ENCODE data around the gene INSYN1. TPM values are rescaled to one million over a fixed set of nuclear protein-coding genes. Genes with fewer than 3 reads are reported as not detected.

Gene INSYN1
- polyA plus RNA-seq, 1 donor from 2014 or later: 21.3 TPM

- H3K79me2 ChIP-seq (replicated peaks; ENCODE audit: insufficient read depth, low read length): no peaks in the 10 kb centered on the region
- H4K20me1 ChIP-seq (ENCODE audit: insufficient read depth): no peaks in the 10 kb centered on the region
- H3K9me3 ChIP-seq (ENCODE audit: low read length): no peaks in the 10 kb centered on the region
- H3K27ac ChIP-seq (ENCODE audit: low read length): no peak overlapping the region
- no peaks in the 10 kb centered on the region for H3K9me2 ChIP-seq (ENCODE audit: insufficient read depth, low read length)
- no peaks in the 10 kb centered on the region for H3K27me3 ChIP-seq (ENCODE audit: insufficient read depth, low read depth, low read length)
- no peak overlapping the region for H3K4me3 ChIP-seq (ENCODE audit: low read length)
- H3K36me3 ChIP-seq (ENCODE audit: insufficient read depth, low read length): no peaks in the 10 kb centered on the region
- no peak overlapping the region for H3K4me2 ChIP-seq (ENCODE audit: low read length)
- no peak for TF ChIP-seq EP300 (conservative IDR thresholded peaks at IDR 0.05; ENCODE audit: poor library complexity, severe bottlenecking)
- TF ChIP-seq, protein P1, sequence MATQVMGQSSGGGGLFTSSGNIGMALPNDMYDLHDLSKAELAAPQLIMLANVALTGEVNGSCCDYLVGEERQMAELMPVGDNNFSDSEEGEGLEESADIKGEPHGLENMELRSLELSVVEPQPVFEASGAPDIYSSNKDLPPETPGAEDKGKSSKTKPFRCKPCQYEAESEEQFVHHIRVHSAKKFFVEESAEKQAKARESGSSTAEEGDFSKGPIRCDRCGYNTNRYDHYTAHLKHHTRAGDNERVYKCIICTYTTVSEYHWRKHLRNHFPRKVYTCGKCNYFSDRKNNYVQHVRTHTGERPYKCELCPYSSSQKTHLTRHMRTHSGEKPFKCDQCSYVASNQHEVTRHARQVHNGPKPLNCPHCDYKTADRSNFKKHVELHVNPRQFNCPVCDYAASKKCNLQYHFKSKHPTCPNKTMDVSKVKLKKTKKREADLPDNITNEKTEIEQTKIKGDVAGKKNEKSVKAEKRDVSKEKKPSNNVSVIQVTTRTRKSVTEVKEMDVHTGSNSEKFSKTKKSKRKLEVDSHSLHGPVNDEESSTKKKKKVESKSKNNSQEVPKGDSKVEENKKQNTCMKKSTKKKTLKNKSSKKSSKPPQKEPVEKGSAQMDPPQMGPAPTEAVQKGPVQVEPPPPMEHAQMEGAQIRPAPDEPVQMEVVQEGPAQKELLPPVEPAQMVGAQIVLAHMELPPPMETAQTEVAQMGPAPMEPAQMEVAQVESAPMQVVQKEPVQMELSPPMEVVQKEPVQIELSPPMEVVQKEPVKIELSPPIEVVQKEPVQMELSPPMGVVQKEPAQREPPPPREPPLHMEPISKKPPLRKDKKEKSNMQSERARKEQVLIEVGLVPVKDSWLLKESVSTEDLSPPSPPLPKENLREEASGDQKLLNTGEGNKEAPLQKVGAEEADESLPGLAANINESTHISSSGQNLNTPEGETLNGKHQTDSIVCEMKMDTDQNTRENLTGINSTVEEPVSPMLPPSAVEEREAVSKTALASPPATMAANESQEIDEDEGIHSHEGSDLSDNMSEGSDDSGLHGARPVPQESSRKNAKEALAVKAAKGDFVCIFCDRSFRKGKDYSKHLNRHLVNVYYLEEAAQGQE (IDR thresholded peaks at IDR 0.05; ENCODE audit: borderline replicate concordance): no peak
- TF ChIP-seq TAF1 (IDR thresholded peaks at IDR 0.05; ENCODE audit: low read depth): no peak
- TF ChIP-seq EZH2 (IDR thresholded peaks at IDR 0.05; ENCODE audit: borderline replicate concordance, insufficient read depth, low read length, poor library complexity, severe bottlenecking): no peak
- no peak for TF ChIP-seq MXI1 (conservative IDR thresholded peaks at IDR 0.05; ENCODE audit: poor library complexity, severe bottlenecking)
- TF ChIP-seq POLR2AphosphoS5 (IDR thresholded peaks at IDR 0.05): no peak
- TF ChIP-seq, protein P2, sequence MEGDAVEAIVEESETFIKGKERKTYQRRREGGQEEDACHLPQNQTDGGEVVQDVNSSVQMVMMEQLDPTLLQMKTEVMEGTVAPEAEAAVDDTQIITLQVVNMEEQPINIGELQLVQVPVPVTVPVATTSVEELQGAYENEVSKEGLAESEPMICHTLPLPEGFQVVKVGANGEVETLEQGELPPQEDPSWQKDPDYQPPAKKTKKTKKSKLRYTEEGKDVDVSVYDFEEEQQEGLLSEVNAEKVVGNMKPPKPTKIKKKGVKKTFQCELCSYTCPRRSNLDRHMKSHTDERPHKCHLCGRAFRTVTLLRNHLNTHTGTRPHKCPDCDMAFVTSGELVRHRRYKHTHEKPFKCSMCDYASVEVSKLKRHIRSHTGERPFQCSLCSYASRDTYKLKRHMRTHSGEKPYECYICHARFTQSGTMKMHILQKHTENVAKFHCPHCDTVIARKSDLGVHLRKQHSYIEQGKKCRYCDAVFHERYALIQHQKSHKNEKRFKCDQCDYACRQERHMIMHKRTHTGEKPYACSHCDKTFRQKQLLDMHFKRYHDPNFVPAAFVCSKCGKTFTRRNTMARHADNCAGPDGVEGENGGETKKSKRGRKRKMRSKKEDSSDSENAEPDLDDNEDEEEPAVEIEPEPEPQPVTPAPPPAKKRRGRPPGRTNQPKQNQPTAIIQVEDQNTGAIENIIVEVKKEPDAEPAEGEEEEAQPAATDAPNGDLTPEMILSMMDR (IDR thresholded peaks at IDR 0.05; ENCODE audit: poor library complexity, severe bottlenecking): no peak
- TF ChIP-seq RAD21 (conservative IDR thresholded peaks at IDR 0.05): no peak
- no peak for TF ChIP-seq SMC3 (conservative IDR thresholded peaks at IDR 0.05; ENCODE audit: poor library complexity)
- H2AFZ ChIP-seq (ENCODE audit: low read depth, low read length): no peak overlapping the region
- no peak overlapping the region for H3K9ac ChIP-seq (ENCODE audit: low read length)
- no peaks in the 10 kb centered on the region for H3F3A ChIP-seq (ENCODE audit: insufficient read depth, low read length, poor library complexity, severe bottlenecking)
Measured at GRCh38 chr15:73800662-73801345, 47.7 kb upstream of the INSYN1 start.

GRCh38 chr15:73799466-73799865 lies 46.3 kb upstream of the INSYN1 start:
- Histone ChIP-seq H3K9me3 (ENCODE audit: low read length) (no peaks in the 10 kb centered on the region), H3K27me3 (ENCODE audit: insufficient read depth, low read depth, low read length) (no peaks in the 10 kb centered on the region), H3K9me2 (ENCODE audit: insufficient read depth, low read length) (no peaks in the 10 kb centered on the region), H3K9ac (ENCODE audit: low read length) (no peak overlapping the region), H3K36me3 (ENCODE audit: insufficient read depth, low read length) (no peaks in the 10 kb centered on the region), H3K4me2 (ENCODE audit: low read length) (no peak overlapping the region), H2AFZ (ENCODE audit: low read depth, low read length) (no peak overlapping the region), H4K20me1 (ENCODE audit: insufficient read depth) (no peaks in the 10 kb centered on the region), H3K27ac (ENCODE audit: low read length) (no peak overlapping the region), H3K79me2 (replicated peaks; ENCODE audit: insufficient read depth, low read length) (no peaks in the 10 kb centered on the region), H3F3A (ENCODE audit: insufficient read depth, low read length, poor library complexity, severe bottlenecking) (no peaks in the 10 kb centered on the region), H3K4me3 (ENCODE audit: low read length) (no peak overlapping the region)
- TF ChIP-seq, protein P2 (IDR thresholded peaks at IDR 0.05; ENCODE audit: poor library complexity, severe bottlenecking): no peak
- TF ChIP-seq EP300 (conservative IDR thresholded peaks at IDR 0.05; ENCODE audit: poor library complexity, severe bottlenecking) (no peak), POLR2AphosphoS5 (IDR thresholded peaks at IDR 0.05) (no peak)

Measured in neural cell (in vitro differentiated cells).